ENCODE measurements around the gene ZNF582. TPM values are rescaled to one million over a fixed set of nuclear protein-coding genes. Genes with fewer than 3 reads are reported as not detected.

ZNF582 gene
- total RNA-seq: 1.6 and 3.3 TPM in 2 replicates

DNA sequence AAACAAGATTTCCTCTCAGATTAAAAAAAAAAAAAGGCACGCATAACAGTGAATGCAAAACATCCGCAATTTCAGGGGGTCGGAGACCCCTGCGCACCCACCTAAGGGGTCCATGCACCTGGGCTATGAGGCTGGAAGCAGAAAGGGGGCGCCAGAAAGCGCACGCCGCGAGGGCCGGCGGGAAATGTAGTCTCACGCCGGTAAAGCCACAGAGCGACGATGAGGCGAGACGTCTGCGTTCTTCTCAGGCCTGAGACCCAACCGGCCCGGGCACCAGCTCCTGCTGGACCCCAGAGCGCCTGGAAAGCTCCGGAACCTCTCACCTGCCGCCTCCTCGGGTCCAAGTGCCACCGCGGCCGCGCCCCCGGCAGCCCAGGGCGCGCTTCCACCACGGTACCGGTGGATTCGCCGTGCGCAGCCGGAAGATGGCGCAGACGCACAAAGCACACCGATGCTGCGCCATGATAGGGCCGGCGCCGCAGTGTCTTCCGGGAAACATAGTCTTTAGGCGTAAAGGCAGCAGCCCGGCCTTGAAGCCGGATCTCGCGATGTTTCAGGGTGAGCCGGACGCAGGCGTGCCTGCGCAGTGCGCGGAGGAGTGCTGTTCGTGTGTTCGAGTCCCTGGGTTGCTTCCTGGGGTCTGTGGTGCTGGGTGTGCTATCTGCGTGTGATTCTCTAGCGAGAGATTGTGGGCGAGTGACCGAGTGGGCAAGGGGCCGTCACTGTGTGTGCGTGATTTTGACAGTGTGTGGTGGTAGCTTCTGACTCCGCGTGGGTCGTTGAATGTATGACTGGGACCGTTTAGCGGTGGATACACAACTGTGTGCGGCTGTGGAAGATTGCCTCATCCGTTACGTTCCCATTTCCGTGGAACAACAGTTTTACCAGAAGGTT is at the start of gene ZNF582:
Gene ZNF582, minus strand, starts transcription at position 416 of the 894 bp plus-strand sequence. CDS start 1,782 bp downstream, outside the sequence.

DNA sequence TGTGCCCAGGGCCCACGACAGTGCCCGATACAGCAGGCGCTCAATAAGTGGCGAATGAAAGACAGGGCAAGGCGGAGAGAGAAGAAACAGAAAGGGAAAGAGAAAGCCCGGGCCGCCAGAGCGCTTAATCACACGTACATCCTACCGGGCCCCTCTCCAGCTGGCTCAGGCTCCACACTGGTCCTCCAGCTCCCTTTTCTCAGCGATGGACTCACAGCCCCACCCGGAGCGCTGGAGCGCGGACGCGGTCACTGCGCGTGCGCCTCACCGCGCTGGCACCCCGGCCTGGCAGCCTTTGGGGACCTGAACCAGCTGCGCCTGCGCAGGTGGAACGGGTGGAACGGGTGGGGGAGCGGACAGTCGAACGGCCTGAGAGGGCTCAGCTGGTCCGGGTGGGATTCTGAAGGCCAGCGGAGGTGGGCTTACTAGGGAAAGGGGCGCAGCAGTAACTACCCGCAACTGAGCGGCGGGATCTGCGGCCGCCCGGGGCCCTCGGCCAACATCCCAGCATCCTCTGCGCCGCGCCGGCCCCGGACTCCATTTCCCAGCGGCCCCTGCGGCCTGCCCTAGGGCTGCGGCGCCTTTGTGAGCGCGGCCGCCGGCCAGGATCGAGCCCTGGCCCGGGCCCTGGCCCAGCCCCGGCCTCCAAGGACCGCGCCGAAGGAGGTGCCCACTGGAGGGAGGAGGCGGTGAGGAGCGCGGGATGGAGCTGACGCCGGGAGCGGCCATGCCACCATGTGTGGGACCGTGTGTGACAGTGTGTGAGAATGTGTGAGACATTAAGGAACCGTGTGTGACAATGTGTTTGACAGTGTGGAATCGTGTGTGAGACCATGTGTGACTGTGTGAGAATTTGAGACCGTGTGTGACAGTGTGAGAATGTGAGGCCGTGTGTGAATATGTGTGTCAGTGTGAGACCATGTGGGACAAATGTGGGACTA is 10.7 kb upstream of the ZNF582 start, which contains the start of gene ZNF583:
Gene ZNF583, plus strand, starts transcription at position 569 of the 941 bp plus-strand sequence. CDS start 2,783 bp downstream, outside the sequence.

Other genes with a start within 250 kb of the ZNF582 start
- gene GALP, start 217.5 kb downstream of the ZNF582 start, total RNA-seq: not detected in 2 replicates
- gene ZSCAN5B, start 195.8 kb downstream of the ZNF582 start, total RNA-seq: not detected in 2 replicates
- gene ZSCAN5C, start 191.3 kb downstream of the ZNF582 start, total RNA-seq: not detected in 2 replicates
- 1.4 TPM in 1 of 2 replicates, not detected in the other for gene EDDM13, start 120.8 kb downstream of the ZNF582 start, total RNA-seq
- gene ZSCAN5A, start 78.7 kb downstream of the ZNF582 start, total RNA-seq: 5.8 and 9.3 TPM in 2 replicates
- gene ZNF583, start 10.8 kb upstream of the ZNF582 start, total RNA-seq: 1.5 and 5.7 TPM in 2 replicates
- 1.5 and 4.5 TPM in 2 replicates for gene ZNF667, start 83.8 kb upstream of the ZNF582 start, total RNA-seq
- gene ZNF471, start 114.3 kb upstream of the ZNF582 start, total RNA-seq: 1.1 and 2.9 TPM in 2 replicates
- 4.9 and 7.7 TPM in 2 replicates for gene ZFP28, start 145.4 kb upstream of the ZNF582 start, total RNA-seq
- 2.8 and 6.6 TPM in 2 replicates for gene ZNF470, start 173.9 kb upstream of the ZNF582 start, total RNA-seq
- 10.8 and 25.5 TPM in 2 replicates for gene ZNF71, start 201.8 kb upstream of the ZNF582 start, total RNA-seq
- 0.16 and 0.63 TPM in 2 replicates for gene SMIM17, start 249.6 kb upstream of the ZNF582 start, total RNA-seq

Data from bladder microvascular endothelial cell (primary cell).